Activated T-helper 17 cell treated with anti-CD3 and anti-CD28 coated beads, Interleukin-2, amount 50 U/mL, for 72 hours (primary cell): Measurements from ENCODE around the gene BIRC3. TPM values are rescaled to one million over a fixed set of nuclear protein-coding genes. Genes with fewer than 3 reads are reported as not detected.

Source experiments
- ATAC-seq: fragments of 150-1000 bp; cut with Tn5 transposase; replicated peaks from 2 replicates; pipeline ENCODE4 v1.10.0; 2021; ENCODE audit warnings: mild to moderate bottlenecking, moderate library complexity
- H3K27ac Mint-ChIP-seq: one replicate; pipeline ENCODE4 v1.8.0; 2022; ENCODE audit warnings: mixed read lengths
- H3K27me3 Mint-ChIP-seq: one replicate; pipeline ENCODE4 v1.8.0; 2022; ENCODE audit warnings: mixed read lengths
- H3K36me3 Mint-ChIP-seq: one replicate; pipeline ENCODE4 v1.8.0; 2022; ENCODE audit warnings: low read depth, mild to moderate bottlenecking, mixed read lengths
- H3K4me1 Mint-ChIP-seq: one replicate; pipeline ENCODE4 v1.8.0; 2022; ENCODE audit warnings: mixed read lengths
- H3K4me3 Mint-ChIP-seq: one replicate; pipeline ENCODE4 v1.8.0; 2022; ENCODE audit warnings: mild to moderate bottlenecking, mixed read lengths
- H3K9me3 Mint-ChIP-seq: one replicate; pipeline ENCODE4 v1.8.0; 2022; ENCODE audit warnings: mixed read lengths
- total RNA-seq, 2 donors: library from RNA; stranded (reverse); gene quantifications; one replicate each; pipeline ENCODE4 v1.2.3, GENCODE V29; 2022

Gene BIRC3
- total RNA-seq, 2 donors from 2014 or later = 124 to 355 TPM

DNA sequence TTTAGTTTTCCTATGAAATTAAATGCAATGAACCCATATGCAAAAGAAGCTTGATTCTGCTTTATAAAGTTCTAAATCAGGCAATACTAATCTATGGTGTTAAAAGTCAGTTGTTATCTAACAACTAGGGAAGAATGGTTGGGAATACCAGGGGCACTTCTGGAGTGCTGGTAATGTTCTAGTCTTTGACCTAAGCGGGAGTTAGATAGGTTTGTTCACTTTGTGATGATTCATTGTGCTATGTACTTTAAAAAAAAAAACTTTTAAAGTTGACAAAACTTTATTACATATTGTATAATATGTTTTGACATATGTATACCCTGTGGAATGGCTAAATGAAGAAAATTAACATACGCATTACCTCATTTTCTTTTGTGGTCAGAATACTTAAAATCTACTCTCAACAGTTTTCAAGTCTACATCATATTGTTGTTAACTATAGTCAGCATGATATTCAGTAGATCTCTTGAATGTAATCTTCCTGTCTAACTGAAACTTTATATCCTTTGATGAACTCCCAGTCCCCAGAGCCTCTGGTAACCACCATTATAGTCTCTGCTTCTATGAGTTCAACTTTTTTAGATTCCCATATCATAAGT is 69.0 kb downstream of the BIRC3 start:
- no peak overlapping the region for H3K4me3 Mint-ChIP-seq
- H3K27me3 Mint-ChIP-seq = no peaks in the 10 kb centered on the region
- H3K27ac Mint-ChIP-seq = peak overlapping the region; percentile 22
- ATAC-seq = peak; percentile 17
- H3K4me1 Mint-ChIP-seq = peaks cover 23% of the 10 kb centered on the region
- H3K9me3 Mint-ChIP-seq = no peaks in the 10 kb centered on the region
- peaks cover 92% of the 10 kb centered on the region for H3K36me3 Mint-ChIP-seq

DNA sequence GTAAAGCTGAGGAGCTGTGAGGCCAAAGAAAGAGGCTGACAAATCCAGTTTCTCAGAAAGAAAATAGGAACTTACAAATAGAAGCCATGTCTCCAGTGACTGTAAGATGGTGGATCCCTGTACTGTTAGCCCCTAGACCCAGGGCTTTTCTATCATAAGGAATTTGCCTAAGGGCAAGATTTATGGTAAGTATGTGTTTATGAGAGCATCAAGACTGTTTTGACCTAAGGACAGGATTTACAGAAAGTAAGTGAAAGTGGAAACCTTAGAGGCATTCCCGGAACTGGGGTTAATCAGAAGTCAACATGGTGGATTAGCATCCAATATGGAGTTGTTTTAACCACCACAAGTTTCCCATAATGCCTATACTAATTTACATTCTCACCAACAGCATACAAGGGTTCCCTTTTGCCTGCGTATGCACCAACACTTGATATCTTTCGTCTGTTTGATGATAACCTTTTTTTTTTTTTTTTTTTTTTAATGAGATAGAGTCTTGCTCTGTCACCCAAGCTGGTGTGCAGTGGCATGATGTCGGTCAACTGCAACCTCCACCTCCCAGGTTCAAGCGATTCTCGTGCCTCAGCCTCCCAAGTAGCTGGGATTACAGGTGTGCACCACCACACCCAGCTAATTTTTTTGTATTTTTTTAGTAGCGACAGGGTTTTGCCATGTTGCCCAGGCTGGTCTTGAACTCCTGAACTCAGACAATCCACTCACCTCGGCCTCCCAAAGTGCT is 69.9 kb downstream of the BIRC3 start:
- ATAC-seq = no peak
- Mint-ChIP-seq H3K27me3 (no peaks in the 10 kb centered on the region), H3K27ac (peak overlapping the region; percentile 22)

More for the DNA sequence above, 69.9 kb downstream of the BIRC3 start:
- Mint-ChIP-seq H3K4me3 (no peak overlapping the region), H3K9me3 (no peaks in the 10 kb centered on the region), H3K4me1 (peaks cover 18% of the 10 kb centered on the region), H3K36me3 (peaks cover 87% of the 10 kb centered on the region)

Other genes with a start within 250 kb of the BIRC3 start
- gene YAP1, start 207.0 kb upstream of the BIRC3 start, total RNA-seq = under 1 TPM; 0.30 to 0.98 TPM
- 10 to 100 TPM; 27.3 to 60.9 TPM for gene BIRC2, start 29.7 kb downstream of the BIRC3 start, total RNA-seq
- gene TMEM123, start 135.3 kb downstream of the BIRC3 start, total RNA-seq = 100 to 1,000 TPM; 140 to 209 TPM
- not detected for gene MMP7, start 213.3 kb downstream of the BIRC3 start, total RNA-seq